Activated naive CD4-positive, alpha-beta T cell (primary cell): ENCODE results near the gene NRL.
A peak's percentile ranks its signal among the peaks of the same experiment; 100 is the strongest.
"Not testable (repeated sequence)": the region's sequence is repeated elsewhere in the genome, so short reads cannot be mapped to it uniquely, and the experiment has no call there.

Source experiments
- DNase-seq, 4 experiments: peaks; one replicate each; lab custom pipeline; 2025; lab: John Stamatoyannopoulos, UW

The NRL gene

DNA sequence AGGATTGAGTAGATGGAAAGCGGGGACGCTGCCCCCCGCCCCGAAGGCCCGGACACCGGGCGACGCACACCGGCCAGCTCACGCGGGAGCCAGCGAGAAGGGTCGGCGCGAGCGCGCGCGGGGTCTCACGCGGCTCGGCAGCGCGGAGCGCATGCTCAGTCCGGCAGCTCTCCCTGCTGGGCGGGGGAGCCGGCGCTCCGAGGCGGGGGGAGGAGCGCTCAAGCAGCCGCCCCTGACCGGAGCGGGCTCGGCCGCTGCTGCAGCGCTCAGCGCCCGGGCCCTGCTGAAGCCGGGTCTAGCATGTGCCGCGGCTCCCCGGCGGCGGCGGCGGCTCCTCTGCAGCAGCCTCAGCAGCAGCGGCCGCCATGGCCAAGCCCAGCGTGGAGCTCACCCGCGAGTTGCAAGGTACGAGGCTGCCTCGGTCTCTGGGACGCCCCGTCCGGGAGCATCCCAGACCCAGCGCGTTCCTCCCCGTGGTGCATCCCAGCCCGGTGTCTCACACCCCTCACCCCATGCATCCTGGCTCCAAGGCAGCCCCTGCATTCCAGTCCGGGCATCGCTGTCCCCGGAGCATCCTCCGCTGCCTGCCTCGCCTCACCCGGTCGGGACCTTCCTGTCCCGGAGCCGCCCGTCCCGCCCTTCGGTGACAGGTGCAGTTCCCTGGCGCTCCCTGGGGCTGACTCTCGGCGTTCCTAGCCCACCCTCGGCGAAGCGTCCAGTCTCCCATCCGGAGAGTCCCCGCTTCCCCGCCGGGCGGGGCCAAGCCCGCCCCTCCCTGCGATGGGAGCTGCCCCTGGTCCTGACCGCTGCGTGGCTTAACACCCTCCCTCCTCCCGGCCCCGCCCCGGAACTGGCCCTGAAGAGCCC is 62.7 kb downstream of the NRL start, which contains the start of gene CARMIL3:
TSS of gene CARMIL3 (plus strand) at position 221 of the 867 bp plus-strand sequence. CDS start at position 366, 145 bp downstream.
- DNase-seq = peak in 2 of 4 experiments; percentile 16 to 53

- DNase-seq = peak in 1 of 4 experiments; percentile 7
Observed at GRCh38 chr14:24051176-24051788, 63.5 kb downstream of the NRL start.

DNA sequence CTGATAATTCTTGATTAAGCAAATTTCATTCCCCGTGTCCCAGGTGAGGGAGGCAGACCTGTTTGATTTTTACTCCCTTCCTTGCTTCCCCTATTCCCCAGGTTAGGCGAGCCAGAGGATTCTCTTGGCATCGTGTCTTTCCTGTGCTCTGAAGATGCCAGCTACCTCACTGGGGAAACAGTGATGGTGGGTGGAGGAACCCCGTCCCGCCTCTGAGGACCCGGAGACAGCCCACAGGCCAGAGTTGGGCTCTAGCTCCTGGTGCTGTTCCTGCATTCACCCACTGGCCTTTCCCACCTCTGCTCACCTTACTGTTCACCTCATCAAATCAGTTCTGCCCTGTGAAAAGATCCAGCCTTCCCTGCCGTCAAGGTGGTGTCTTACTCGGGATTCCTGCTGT is 64.0 kb downstream of the NRL start:
- not testable (repeated sequence) for DNase-seq

- DNase-seq = not testable (repeated sequence)
Observed at GRCh38 chr14:24049002-24049401, 65.7 kb downstream of the NRL start.

DNA sequence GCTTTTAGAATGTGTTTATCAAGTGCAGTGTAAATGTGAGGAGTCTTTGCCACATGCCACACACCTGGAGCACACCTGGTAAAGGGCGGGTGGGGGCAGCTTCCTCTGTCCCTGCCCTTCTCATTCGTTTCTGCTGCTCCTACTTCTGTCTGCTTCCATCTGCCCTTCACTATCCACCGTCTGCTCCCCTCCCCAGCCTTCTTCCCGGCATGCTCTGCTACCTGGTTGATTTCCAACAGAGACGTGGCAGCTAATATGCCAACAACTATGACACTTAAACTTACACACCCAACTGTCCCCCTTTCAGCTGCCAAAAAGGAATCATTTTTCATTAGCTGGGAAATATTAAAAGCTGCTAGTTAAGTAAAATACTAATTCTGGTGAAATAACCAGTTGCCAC is 72.0 kb downstream of the NRL start:
- no peak for DNase-seq

DNA sequence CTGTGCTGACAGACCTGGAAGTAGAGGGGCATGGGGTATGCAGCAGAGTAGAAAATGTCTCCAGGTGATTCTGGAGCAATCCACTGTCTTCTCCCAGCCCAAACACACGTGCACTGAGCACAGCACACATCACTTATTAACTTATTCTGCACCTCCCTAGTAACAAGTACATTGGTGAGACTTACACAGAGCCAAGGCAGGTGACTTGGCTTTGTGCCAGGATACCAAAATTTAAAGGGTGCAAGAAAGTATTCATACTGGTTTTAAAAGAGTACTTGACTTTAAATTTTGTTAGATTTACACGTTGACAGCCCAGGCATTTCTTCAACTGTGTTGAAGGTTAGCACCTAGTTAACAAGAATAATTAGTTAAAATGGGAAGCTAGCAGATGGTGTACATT is 74.1 kb downstream of the NRL start:
- no peak for DNase-seq

DNA sequence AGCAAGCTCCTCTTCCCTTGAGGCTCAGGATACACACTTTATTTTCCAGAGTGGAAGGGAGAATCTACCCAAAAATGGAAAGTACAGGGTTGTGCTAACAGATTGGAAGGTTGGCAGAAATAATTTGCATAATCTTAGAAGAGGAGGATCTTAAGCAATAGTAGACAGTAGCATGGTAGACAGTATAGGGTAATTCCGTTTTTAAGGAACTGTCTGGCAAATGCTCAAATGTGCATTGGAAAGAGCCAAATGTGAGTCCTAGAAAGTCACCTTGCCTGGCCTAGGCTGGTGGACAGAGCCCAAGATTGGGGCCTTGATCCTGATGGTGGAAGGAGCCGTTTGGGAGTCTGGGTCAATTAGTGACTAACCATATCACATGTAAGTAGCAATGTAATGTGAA is 76.1 kb downstream of the NRL start:
- no peak for DNase-seq

- DNase-seq = no peak
Observed at GRCh38 chr14:24037658-24038037, 77.1 kb downstream of the NRL start.

- DNase-seq = not testable (repeated sequence)
Observed at GRCh38 chr14:24036963-24037657, 77.6 kb downstream of the NRL start.

- DNase-seq = peak in 2 of 4 experiments; percentile 30 to 62
Observed at GRCh38 chr14:24036169-24036962, 78.4 kb downstream of the NRL start.

DNA sequence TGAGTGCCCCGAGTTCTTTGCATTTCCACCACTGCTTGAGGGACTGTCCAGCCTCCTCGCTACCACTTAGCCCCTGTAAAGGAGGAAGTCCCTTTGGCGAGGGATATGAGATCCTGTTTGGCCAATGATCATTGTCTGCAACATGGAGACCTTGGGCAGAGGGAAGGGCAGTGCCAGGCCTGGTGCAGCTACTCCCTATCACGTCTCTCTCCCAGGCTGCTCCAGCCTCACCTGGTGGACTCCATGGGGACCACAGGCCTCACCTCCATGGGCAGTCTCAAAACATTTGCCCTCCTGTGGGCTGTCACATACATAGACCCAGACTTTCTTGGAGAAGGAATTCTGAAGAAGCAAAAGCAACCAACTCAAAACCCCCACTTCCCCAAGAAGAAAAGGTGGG is 79.0 kb downstream of the NRL start:
- not testable (repeated sequence) for DNase-seq

- DNase-seq = no peak
Observed at GRCh38 chr14:24032727-24033418, 81.9 kb downstream of the NRL start.

DNA sequence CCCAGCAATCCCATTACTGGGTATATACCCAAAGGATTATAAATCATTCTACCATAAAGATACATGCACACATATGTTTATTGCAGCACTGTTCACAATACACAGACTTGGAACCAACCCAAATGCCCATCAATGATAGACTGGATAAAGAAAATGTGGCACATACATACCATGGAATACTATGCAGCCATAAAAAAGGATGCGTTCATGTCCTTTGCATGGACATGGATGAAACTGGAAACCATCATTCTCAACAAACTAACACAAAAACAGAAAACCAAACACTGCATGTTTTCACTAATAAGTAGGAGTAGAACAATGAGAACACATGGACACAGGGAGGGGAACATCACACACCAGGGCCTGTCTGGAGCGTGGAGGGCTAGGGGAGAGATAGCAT is 83.4 kb downstream of the NRL start:
- not testable (repeated sequence) for DNase-seq

GRCh38 chr14:24029687-24030086 is 85.1 kb downstream of the NRL start:
- DNase-seq = not testable (repeated sequence)
